Neural cell (in vitro differentiated cells): Measurements from ENCODE around the gene MRC1. TPM values are rescaled to one million over a fixed set of nuclear protein-coding genes. Genes with fewer than 3 reads are reported as not detected.

Experiments used
- H2AFZ ChIP-seq: fragments of 200-600, 300-800 bp; sonication (generic), shearing (Covaris generic); 2 replicates; pipeline ENCODE4 v1.6.0; 2014; ENCODE audit warnings: low read depth, mild to moderate bottlenecking, antibody characterized with exemption, low read length, moderate library complexity
- H3F3A ChIP-seq: fragments of 200-600 bp; shearing (Covaris generic); 2 replicates; pipeline ENCODE4 v1.6.1; 2016; ENCODE audit warnings: mild to moderate bottlenecking, moderate library complexity, mixed read lengths, antibody characterized with exemption, low read length; ENCODE audit not compliant: insufficient read depth, poor library complexity, severe bottlenecking
- H3K27ac ChIP-seq: fragments of 200-600, 300-800 bp; sonication (generic), shearing (Covaris generic); 2 replicates; pipeline ENCODE4 v1.5.1; 2014; ENCODE audit warnings: mild to moderate bottlenecking, low read length, moderate library complexity
- H3K27me3 ChIP-seq: fragments of 300-800, 200-600 bp; sonication (generic), shearing (Covaris generic); 2 replicates; pipeline ENCODE4 v1.6.0; 2014; ENCODE audit warnings: mild to moderate bottlenecking, low read depth, low read length, moderate library complexity; ENCODE audit not compliant: insufficient read depth
- H3K36me3 ChIP-seq: fragments of 300-800, 200-600 bp; sonication (generic), shearing (Covaris generic); 2 replicates; pipeline ENCODE4 v1.5.1; 2014; ENCODE audit warnings: mild to moderate bottlenecking, antibody characterized with exemption, low read length, moderate library complexity; ENCODE audit not compliant: insufficient read depth
- H3K4me2 ChIP-seq: fragments of 300-800, 200-600 bp; sonication (generic), shearing (Covaris generic); 2 replicates; pipeline ENCODE4 v1.6.0; 2014; ENCODE audit warnings: mild to moderate bottlenecking, low read length
- H3K4me3 ChIP-seq: fragments of 300-800, 200-600 bp; sonication (generic), shearing (Covaris generic); 2 replicates; pipeline ENCODE4 v1.5.1; 2014; ENCODE audit warnings: mild to moderate bottlenecking, low read length, moderate library complexity
- H3K79me2 ChIP-seq: fragments of 200-600 bp; shearing (Covaris generic); replicated peaks from 2 replicates; pipeline ENCODE4 v1.6.0; 2014; ENCODE audit warnings: mild to moderate bottlenecking, low read length, moderate library complexity; ENCODE audit not compliant: insufficient read depth
- H3K9ac ChIP-seq: fragments of 300-800, 200-600 bp; sonication (generic), shearing (Covaris generic); 2 replicates; pipeline ENCODE4 v1.6.1; 2016; ENCODE audit warnings: mild to moderate bottlenecking, low read length, mixed read lengths
- H3K9me2 ChIP-seq: fragments of 200-600 bp; shearing (Covaris generic); 2 replicates; pipeline ENCODE4 v1.6.1; 2016; ENCODE audit warnings: mild to moderate bottlenecking, low read length, mixed read lengths; ENCODE audit not compliant: insufficient read depth
- H3K9me3 ChIP-seq: fragments of 200-600, 300-800 bp; sonication (generic), shearing (Covaris generic); 2 replicates; pipeline ENCODE4 v1.6.1; 2016; ENCODE audit warnings: mild to moderate bottlenecking, mixed run types, low read length, moderate library complexity, mixed read lengths
- H4K20me1 ChIP-seq: fragments of 200-600 bp; shearing (Covaris generic); 2 replicates; pipeline ENCODE4 v1.6.1; 2016; ENCODE audit warnings: mild to moderate bottlenecking, mixed run types; ENCODE audit not compliant: insufficient read depth
- EP300 ChIP-seq: fragments of 450-650 bp; conservative IDR thresholded peaks from 2 replicates; pipeline ENCODE4 v1.6.1; 2014; ENCODE audit warnings: antibody characterized with exemption, mild to moderate bottlenecking, moderate library complexity; ENCODE audit not compliant: poor library complexity, severe bottlenecking
- EZH2 ChIP-seq: fragments of 200-600, 300-800 bp; shearing (Covaris generic), sonication (generic); IDR thresholded peaks from 2 replicates; pipeline ENCODE4 v1.6.1; 2014; ENCODE audit warnings: antibody characterized with exemption, low read length, borderline replicate concordance, mild to moderate bottlenecking; ENCODE audit not compliant: insufficient read depth, poor library complexity, severe bottlenecking
- MXI1 ChIP-seq: fragments of 450-650 bp; conservative IDR thresholded peaks from 2 replicates; pipeline ENCODE4 v1.6.1; 2014; ENCODE audit warnings: antibody characterized with exemption, mild to moderate bottlenecking; ENCODE audit not compliant: poor library complexity, severe bottlenecking
- POLR2AphosphoS5 ChIP-seq: IDR thresholded peaks from 2 replicates; pipeline ENCODE4 v1.6.1; 2012
- RAD21 ChIP-seq: fragments of 450-650 bp; conservative IDR thresholded peaks from 2 replicates; pipeline ENCODE4 v1.6.1; 2014; ENCODE audit warnings: antibody characterized with exemption, mild to moderate bottlenecking, moderate library complexity
- SMC3 ChIP-seq: fragments of 450-650 bp; conservative IDR thresholded peaks from 2 replicates; pipeline ENCODE4 v1.6.1; 2014; ENCODE audit warnings: antibody characterized with exemption, mild to moderate bottlenecking, moderate library complexity; ENCODE audit not compliant: poor library complexity
- TAF1 ChIP-seq: IDR thresholded peaks from 2 replicates; pipeline ENCODE4 v1.6.1; 2012; ENCODE audit warnings: low read depth
- polyA plus RNA-seq: library from polyadenylated mRNA; depleted of rRNA; stranded (reverse); fragments of >200 nt; gene quantifications from 2 replicates; pipeline ENCODE4 v1.2.3, GENCODE V29; 2014
- TF ChIP-seq, protein P1 (sequence below): fragments of 450-650 bp; IDR thresholded peaks from 2 replicates; pipeline ENCODE4 v1.5.1; 2014; ENCODE audit warnings: antibody characterized with exemption, mild to moderate bottlenecking, moderate library complexity; ENCODE audit not compliant: poor library complexity, severe bottlenecking
- TF ChIP-seq, protein P2 (sequence below): IDR thresholded peaks from 2 replicates; pipeline ENCODE4 v1.6.1; 2012; ENCODE audit warnings: borderline replicate concordance

The MRC1 gene
- polyA plus RNA-seq, 1 donor from 2014 or later = not detected

DNA sequence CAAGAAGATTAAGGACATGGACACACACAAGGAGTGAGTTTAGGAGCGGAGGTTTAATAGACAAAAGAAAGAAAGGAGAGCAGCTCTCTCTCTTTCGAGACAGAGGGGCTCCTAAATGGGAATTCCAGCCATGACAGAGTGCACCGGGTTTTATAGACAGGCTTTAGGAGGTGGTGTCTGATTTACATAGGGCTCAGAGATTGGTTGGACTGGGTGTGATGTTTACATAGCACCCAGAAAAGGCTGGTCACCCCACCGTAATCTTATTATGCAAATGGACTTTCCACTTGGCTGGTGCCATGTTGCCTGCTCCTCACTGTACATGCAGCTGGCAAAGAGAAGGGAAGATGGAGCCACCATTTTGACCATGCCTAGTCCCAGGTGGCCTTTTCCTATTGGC lies 28.4 kb upstream of the MRC1 start:
- Histone ChIP-seq H2AFZ (no peak overlapping the region), H3K9me2 (no peaks in the 10 kb centered on the region), H3K4me2 (no peak overlapping the region), H3F3A (no peaks in the 10 kb centered on the region), H3K36me3 (no peaks in the 10 kb centered on the region), H3K9me3 (no peaks in the 10 kb centered on the region), H3K79me2 (no peaks in the 10 kb centered on the region), H4K20me1 (no peaks in the 10 kb centered on the region), H3K9ac (no peak overlapping the region), H3K4me3 (no peak overlapping the region), H3K27me3 (no peaks in the 10 kb centered on the region), H3K27ac (no peak overlapping the region)
- TF ChIP-seq SMC3 (no peak), MXI1 (no peak), RAD21 (no peak), EP300 (no peak)

DNA sequence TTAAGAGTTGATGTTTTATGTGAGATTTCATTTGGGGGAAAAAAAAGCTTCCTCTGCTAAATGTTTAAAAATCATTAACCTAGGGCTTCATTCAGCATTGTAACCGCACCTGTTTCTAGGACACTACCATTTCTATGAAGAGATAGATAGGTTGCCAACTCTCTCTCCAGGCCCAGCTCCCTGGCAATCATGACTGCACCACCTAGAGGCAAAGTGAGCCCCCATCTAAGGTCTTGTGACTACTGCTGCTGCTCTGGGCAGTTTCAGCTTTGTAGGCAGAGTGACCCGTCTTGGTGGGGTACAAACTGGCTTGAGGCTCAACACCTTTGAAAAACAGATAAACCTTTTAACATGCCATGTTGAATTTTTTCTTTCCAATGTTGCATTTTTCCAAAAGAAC lies 27.3 kb upstream of the MRC1 start:
- Histone ChIP-seq H3K79me2 (no peaks in the 10 kb centered on the region), H3K4me2 (no peak overlapping the region), H3K4me3 (no peak overlapping the region), H3K36me3 (no peaks in the 10 kb centered on the region), H3K9ac (no peak overlapping the region), H3K9me3 (no peaks in the 10 kb centered on the region), H2AFZ (no peak overlapping the region), H4K20me1 (no peaks in the 10 kb centered on the region), H3K27me3 (no peaks in the 10 kb centered on the region), H3K9me2 (no peaks in the 10 kb centered on the region), H3F3A (no peaks in the 10 kb centered on the region), H3K27ac (no peak overlapping the region)
- no peak for TF ChIP-seq EZH2
- TF ChIP-seq, protein P1, sequence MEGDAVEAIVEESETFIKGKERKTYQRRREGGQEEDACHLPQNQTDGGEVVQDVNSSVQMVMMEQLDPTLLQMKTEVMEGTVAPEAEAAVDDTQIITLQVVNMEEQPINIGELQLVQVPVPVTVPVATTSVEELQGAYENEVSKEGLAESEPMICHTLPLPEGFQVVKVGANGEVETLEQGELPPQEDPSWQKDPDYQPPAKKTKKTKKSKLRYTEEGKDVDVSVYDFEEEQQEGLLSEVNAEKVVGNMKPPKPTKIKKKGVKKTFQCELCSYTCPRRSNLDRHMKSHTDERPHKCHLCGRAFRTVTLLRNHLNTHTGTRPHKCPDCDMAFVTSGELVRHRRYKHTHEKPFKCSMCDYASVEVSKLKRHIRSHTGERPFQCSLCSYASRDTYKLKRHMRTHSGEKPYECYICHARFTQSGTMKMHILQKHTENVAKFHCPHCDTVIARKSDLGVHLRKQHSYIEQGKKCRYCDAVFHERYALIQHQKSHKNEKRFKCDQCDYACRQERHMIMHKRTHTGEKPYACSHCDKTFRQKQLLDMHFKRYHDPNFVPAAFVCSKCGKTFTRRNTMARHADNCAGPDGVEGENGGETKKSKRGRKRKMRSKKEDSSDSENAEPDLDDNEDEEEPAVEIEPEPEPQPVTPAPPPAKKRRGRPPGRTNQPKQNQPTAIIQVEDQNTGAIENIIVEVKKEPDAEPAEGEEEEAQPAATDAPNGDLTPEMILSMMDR = no peak

DNA sequence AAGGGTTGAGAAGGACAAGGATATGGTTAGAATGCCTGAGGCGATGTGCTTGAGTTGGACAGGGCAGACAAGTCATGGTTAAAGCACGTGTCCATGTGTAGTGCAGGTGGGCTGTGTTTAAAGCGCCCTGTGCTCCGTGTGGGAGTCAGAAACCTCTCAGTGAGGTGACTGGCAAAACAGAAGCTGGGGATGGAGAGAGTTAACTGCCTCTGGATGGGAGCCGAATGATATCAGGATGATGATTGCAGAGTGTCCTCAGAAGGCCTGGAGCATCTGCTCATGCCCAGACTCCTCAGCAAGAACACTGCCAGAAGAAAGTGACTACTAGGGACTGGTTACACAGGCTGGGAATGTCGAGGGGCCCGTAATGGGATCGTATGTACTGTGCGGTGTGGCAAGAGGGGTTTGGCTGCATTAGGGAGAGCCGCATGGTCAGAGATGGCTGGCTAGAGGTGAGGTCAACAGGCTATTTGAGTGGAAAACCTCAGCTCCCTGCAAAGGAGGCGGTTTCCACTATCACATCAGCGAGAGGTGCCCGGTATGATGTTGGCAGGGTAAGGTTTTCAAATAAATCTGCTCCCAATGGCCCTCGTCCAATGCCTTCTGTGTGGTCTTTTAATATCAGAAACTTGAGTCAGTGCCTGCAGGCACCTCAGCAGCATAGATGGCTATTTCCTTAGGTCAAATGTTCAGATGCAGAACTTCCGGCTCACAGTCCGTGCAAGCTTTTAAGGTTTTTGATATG lies 26.1 kb upstream of the MRC1 start:
- Histone ChIP-seq H3K9ac (no peak overlapping the region), H3K79me2 (no peaks in the 10 kb centered on the region), H2AFZ (no peak overlapping the region), H3F3A (no peaks in the 10 kb centered on the region), H3K9me2 (no peaks in the 10 kb centered on the region), H3K36me3 (no peaks in the 10 kb centered on the region), H3K9me3 (no peaks in the 10 kb centered on the region), H3K27ac (no peak overlapping the region), H3K4me2 (no peak overlapping the region), H4K20me1 (no peaks in the 10 kb centered on the region), H3K4me3 (no peak overlapping the region), H3K27me3 (no peaks in the 10 kb centered on the region)
- TF ChIP-seq EP300 (no peak), RAD21 (no peak), MXI1 (no peak), POLR2AphosphoS5 (no peak), EZH2 (no peak), SMC3 (no peak), TAF1 (no peak)
- TF ChIP-seq, protein P2, sequence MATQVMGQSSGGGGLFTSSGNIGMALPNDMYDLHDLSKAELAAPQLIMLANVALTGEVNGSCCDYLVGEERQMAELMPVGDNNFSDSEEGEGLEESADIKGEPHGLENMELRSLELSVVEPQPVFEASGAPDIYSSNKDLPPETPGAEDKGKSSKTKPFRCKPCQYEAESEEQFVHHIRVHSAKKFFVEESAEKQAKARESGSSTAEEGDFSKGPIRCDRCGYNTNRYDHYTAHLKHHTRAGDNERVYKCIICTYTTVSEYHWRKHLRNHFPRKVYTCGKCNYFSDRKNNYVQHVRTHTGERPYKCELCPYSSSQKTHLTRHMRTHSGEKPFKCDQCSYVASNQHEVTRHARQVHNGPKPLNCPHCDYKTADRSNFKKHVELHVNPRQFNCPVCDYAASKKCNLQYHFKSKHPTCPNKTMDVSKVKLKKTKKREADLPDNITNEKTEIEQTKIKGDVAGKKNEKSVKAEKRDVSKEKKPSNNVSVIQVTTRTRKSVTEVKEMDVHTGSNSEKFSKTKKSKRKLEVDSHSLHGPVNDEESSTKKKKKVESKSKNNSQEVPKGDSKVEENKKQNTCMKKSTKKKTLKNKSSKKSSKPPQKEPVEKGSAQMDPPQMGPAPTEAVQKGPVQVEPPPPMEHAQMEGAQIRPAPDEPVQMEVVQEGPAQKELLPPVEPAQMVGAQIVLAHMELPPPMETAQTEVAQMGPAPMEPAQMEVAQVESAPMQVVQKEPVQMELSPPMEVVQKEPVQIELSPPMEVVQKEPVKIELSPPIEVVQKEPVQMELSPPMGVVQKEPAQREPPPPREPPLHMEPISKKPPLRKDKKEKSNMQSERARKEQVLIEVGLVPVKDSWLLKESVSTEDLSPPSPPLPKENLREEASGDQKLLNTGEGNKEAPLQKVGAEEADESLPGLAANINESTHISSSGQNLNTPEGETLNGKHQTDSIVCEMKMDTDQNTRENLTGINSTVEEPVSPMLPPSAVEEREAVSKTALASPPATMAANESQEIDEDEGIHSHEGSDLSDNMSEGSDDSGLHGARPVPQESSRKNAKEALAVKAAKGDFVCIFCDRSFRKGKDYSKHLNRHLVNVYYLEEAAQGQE = no peak
- TF ChIP-seq, protein P1 = no peak
